ENCODE results near the gene ST7L.

- TF ChIP-seq CTCF (IDR thresholded peaks at IDR 0.05; ENCODE audit: low read depth, low read length) (no peak), EZH2phosphoT487 (IDR thresholded peaks at IDR 0.05; ENCODE audit: low read depth) (no peak)
Observed at GRCh38 chr1:112507921-112508277, 111.0 kb downstream of the ST7L start.
